Gastrocnemius medialis (tissue), 4 donors: Measurements from ENCODE around the gene FAM3C. TPM values are rescaled to one million over a fixed set of nuclear protein-coding genes. Genes with fewer than 3 reads are reported as not detected.
"Not testable (repeated sequence)": the region's sequence is repeated elsewhere in the genome, so short reads cannot be mapped to it uniquely, and the experiment has no call there.

Source experiments
- ATAC-seq, 2 donors: fragments of 150-250 bp; one replicate each; pipeline ENCODE4 v1.9.1; 2016
- DNase-seq, 2 donors: peaks; one replicate each; pipeline ENCODE4 v3.0.0-alpha.2; 2019
- H3K27ac ChIP-seq, 4 donors: fragments of 200-600 bp; sonication (generic); 1 replicate in 1 of 4; 2 replicates in 3 of 4; pipeline ENCODE4 v1.5.1; 2016 to 2018; ENCODE audit warnings: mild to moderate bottlenecking in 2 of 4, moderate library complexity in 1 of 4
- H3K27me3 ChIP-seq, 3 donors: fragments of 200-600 bp; sonication (generic) in 2 of 3; 1 replicate in 1 of 3; 2 replicates in 2 of 3; pipeline versions ENCODE4 v1.5.1 to v1.6.0; 2016 to 2019; ENCODE audit warnings: mild to moderate bottlenecking in 1 of 3, moderate library complexity in 1 of 3
- H3K36me3 ChIP-seq, 2 donors: fragments of 200-600 bp; sonication (generic) in 1 of 2; one replicate each; pipeline ENCODE4 v1.5.1; 2017 to 2018
- H3K4me1 ChIP-seq, 2 donors: fragments of 200-600 bp; sonication (generic) in 1 of 2; one replicate each; pipeline ENCODE4 v1.5.1; 2016 to 2017; ENCODE audit warnings: mild to moderate bottlenecking in 2 of 2
- H3K4me3 ChIP-seq, 4 donors: fragments of 200-600 bp; sonication (generic) in 3 of 4; 1 replicate in 1 of 4; 2 replicates in 3 of 4; pipeline ENCODE4 v1.5.1; 2016 to 2019; ENCODE audit warnings: mild to moderate bottlenecking in 2 of 4
- H3K9me3 ChIP-seq, 3 donors: fragments of 200-600 bp; sonication (generic) in 2 of 3; 1 replicate in 1 of 3; 2 replicates in 2 of 3; pipeline ENCODE4 v1.5.1; 2016 to 2019
- POLR2A ChIP-seq, 2 donors: fragments of 450-650 bp; IDR thresholded peaks; one replicate each; pipeline ENCODE4 v1.6.1; 2017; ENCODE audit warnings: antibody characterized with exemption in 2 of 2, mild to moderate bottlenecking in 2 of 2, moderate library complexity in 2 of 2
- in situ Hi-C, 4 donors: fragments of 200-750 bp; cut with MboI; loops; one replicate each; pipeline versions ENCODE4 v1.15.0 to v1.8.0; 2017; ENCODE audit warnings: low sequenced_read_pairs in 4 of 4
- intact Hi-C: fragments of 100-400 bp; cut with DNase I; formaldehyde crosslinking; loops from one replicate; pipeline ENCODE4 v1.15.1; 2023; ENCODE audit warnings: low total_unique reads
- total RNA-seq, 4 donors: library from RNA; depleted of rRNA; stranded (reverse); fragments of >200 nt; gene quantifications; one replicate each; pipeline versions ENCODE4 v1.1.0 to v1.2.3, GENCODE V29; 2016
- TF ChIP-seq, protein P1 (sequence below), 5 experiments: fragments of 450-650 bp in 3 of 5; fragments of 200-600 bp in 2 of 5; sonication (generic) in 2 of 5; IDR thresholded peaks in 4 of 5; conservative IDR thresholded peaks in 1 of 5; 1 replicate in 4 of 5; 2 replicates in 1 of 5; pipeline ENCODE4 v1.5.1; 2016 to 2019; ENCODE audit warnings: antibody characterized with exemption in 5 of 5, mild to moderate bottlenecking in 3 of 5, moderate library complexity in 3 of 5

The FAM3C gene
- total RNA-seq, 4 donors from 2014 or later, result 9.7 to 17.5 (median 13.2) TPM

DNA sequence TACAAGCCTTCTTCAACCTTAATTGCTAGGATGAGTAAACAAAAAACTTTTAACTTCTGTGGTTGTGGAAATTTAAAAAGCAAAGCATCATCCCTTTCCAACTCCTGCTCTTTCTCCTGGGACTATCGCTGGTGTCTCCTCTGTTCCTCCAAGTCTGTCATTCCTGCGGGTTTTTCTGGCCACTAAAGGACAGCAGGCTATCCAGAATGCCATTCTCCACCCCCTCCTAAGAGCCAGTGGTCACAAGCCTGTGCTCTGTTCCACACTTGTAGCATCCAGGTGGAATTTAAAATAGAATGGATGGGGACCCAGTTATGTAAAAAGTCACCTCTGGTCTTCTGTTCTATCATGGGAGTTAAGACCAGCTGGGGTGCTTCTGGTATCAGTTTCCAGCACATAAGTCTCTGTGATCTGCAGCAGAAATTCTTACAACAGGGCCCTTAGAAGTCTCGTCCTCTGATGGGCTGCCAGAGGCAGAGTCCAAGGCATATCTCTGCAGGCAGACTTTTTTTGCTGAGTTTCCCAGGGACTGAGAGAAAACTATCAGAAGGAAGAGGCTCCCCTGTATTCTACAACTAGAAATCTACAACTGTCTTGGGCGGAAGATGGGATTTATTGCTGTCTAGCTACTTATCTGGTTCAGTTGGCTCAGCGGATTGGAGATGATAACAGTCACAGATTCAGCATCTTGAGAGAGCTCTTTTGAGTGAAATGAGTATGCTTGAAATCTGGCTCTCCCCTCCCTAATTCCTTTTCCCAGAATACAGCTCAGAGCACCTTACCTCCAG is 72.4 kb downstream of the FAM3C start:
- H3K27me3 ChIP-seq, result peaks cover 4 to 10% (median 8%) of the 10 kb centered on the region in 3 donors
- H3K36me3 ChIP-seq, result no peaks in the 10 kb centered on the region
- no peaks in the 10 kb centered on the region for H3K4me1 ChIP-seq
- no peaks in the 10 kb centered on the region for H3K9me3 ChIP-seq
- DNase-seq (no peak), ATAC-seq (peak in 1 of 2 donors; percentile 30)
- H3K27ac ChIP-seq, result no peak overlapping the region
- intact Hi-C loops (no loop called here), in situ Hi-C loops (no loop called here)
- TF ChIP-seq POLR2A (IDR thresholded peaks at IDR 0.05), result no peak
- TF ChIP-seq, protein P1, sequence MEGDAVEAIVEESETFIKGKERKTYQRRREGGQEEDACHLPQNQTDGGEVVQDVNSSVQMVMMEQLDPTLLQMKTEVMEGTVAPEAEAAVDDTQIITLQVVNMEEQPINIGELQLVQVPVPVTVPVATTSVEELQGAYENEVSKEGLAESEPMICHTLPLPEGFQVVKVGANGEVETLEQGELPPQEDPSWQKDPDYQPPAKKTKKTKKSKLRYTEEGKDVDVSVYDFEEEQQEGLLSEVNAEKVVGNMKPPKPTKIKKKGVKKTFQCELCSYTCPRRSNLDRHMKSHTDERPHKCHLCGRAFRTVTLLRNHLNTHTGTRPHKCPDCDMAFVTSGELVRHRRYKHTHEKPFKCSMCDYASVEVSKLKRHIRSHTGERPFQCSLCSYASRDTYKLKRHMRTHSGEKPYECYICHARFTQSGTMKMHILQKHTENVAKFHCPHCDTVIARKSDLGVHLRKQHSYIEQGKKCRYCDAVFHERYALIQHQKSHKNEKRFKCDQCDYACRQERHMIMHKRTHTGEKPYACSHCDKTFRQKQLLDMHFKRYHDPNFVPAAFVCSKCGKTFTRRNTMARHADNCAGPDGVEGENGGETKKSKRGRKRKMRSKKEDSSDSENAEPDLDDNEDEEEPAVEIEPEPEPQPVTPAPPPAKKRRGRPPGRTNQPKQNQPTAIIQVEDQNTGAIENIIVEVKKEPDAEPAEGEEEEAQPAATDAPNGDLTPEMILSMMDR (IDR thresholded peaks at IDR 0.05 in 4 of 5, conservative IDR thresholded peaks at IDR 0.05 in 1 of 5), result no peak
- no peak overlapping the region for H3K4me3 ChIP-seq

DNA sequence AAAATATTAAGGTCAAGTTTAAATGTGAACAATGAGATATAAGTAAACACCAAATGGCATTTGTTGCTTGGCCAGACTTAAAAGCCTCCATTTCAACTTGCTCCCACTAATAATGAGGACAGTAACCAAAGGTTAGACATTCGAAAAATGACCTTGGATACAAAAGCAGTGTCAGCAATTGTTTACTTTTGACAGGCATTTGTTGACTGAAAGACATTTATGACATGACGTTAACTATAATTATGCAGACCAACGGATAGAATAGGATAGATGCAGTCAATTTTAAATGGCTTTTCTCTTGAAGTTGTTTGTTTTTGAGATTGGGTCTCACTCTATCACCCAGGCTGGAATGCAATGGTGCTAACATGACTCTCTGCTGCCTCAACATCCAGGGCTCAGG is 73.6 kb downstream of the FAM3C start:
- H3K27me3 ChIP-seq, result no peaks in the 10 kb centered on the region
- H3K9me3 ChIP-seq, result no peaks in the 10 kb centered on the region
- DNase-seq (no peak), ATAC-seq (no peak)
- no peak for TF ChIP-seq POLR2A (IDR thresholded peaks at IDR 0.05)
- TF ChIP-seq, protein P1 (IDR thresholded peaks at IDR 0.05 in 4 of 5, conservative IDR thresholded peaks at IDR 0.05 in 1 of 5), result no peak
- H3K36me3 ChIP-seq, result no peaks in the 10 kb centered on the region
- intact Hi-C loops (no loop called here), in situ Hi-C loops (no loop called here)
- H3K4me3 ChIP-seq, result no peak overlapping the region
- no peak overlapping the region for H3K27ac ChIP-seq
- no peaks in the 10 kb centered on the region for H3K4me1 ChIP-seq

DNA sequence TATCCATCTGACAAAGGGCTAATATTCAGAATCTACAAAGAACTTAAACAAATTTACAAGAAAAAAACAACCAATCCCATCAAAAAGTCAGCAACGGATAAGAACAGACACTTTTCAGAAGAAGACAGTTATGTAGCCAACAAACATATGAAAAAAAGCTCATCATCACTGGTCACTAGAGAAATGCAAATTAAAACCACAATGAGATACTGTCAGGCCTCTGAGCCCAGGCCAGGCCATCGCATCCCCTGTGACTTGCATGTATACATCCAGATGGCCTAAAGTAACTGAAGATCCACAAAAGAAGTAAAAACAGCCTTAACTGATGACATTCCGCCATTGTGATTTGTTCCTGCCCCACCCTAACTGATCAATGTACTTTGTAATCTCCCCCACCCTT is 80.9 kb downstream of the FAM3C start:
- H3K27me3 ChIP-seq, H3K4me3 ChIP-seq, in situ Hi-C loops, ATAC-seq, intact Hi-C loops, H3K36me3 ChIP-seq, H3K9me3 ChIP-seq, H3K4me1 ChIP-seq, H3K27ac ChIP-seq, DNase-seq: not testable (repeated sequence)

DNA sequence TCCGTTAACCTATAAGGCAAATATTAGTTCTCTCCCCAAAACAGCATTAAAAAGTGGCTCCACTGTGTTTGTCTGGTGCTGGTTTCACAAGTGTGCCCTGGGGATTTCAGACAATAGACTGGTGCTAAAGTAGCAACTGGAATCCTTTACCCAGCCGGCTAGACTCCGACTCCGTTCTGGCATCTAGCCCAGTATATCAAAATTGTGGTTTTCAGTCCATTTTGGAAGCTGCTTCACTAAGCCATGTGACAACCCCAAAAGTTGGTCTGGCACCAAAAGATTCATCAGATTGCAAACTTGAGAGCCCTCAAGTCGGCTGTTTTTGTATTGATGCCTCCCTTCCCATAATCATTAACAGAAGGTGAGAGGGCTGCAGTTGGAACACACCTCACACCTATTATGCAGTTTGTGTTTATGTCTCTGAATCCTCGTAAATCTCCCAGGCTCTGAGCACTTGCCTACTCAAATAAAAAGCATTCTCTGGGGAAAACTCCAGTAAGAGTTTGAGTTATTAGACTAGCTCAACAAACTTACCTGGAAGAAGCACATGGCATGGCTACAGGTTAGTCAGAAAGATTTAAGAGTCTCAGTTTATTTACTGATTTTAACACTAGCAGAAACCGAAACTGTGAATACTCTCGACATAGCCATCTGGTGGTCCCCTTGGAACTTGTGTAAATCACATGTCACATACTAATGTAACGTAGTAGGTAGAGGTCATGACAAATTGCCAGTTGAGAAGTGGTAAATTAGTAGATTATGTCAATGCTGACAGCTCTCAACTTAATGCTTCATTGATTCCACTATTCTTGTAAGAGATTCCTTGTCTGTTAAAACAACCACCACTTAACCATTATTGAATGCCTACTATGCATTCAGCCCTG is 82.1 kb downstream of the FAM3C start:
- intact Hi-C loops, result no loop called here
- H3K36me3 ChIP-seq, result no peaks in the 10 kb centered on the region
- H3K9me3 ChIP-seq, result no peaks in the 10 kb centered on the region
- DNase-seq (no peak), ATAC-seq (no peak)
- H3K27ac ChIP-seq, result no peak overlapping the region
- in situ Hi-C loops, result no loop called here
- no peak overlapping the region for H3K4me3 ChIP-seq
- no peak for TF ChIP-seq POLR2A (IDR thresholded peaks at IDR 0.05)
- TF ChIP-seq, protein P1 (IDR thresholded peaks at IDR 0.05 in 4 of 5, conservative IDR thresholded peaks at IDR 0.05 in 1 of 5), result no peak
- no peaks in the 10 kb centered on the region for H3K27me3 ChIP-seq
- H3K4me1 ChIP-seq, result no peaks in the 10 kb centered on the region

GRCh38 chr7:121313220-121313792 is 82.8 kb downstream of the FAM3C start:
- Histone ChIP-seq H3K27ac (no peak overlapping the region), H3K4me1 (no peaks in the 10 kb centered on the region), H3K27me3 (no peaks in the 10 kb centered on the region), H3K36me3 (no peaks in the 10 kb centered on the region), H3K9me3 (no peaks in the 10 kb centered on the region), H3K4me3 (no peak overlapping the region)
- DNase-seq (no peak), ATAC-seq (peak in 1 of 2 donors; percentile 42)
- TF ChIP-seq, protein P1 (IDR thresholded peaks at IDR 0.05 in 4 of 5, conservative IDR thresholded peaks at IDR 0.05 in 1 of 5), result no peak
- TF ChIP-seq POLR2A (IDR thresholded peaks at IDR 0.05), result no peak
- intact Hi-C loops (no loop called here), in situ Hi-C loops (no loop called here)
